ENCODE results near the gene ADAMTS9. TPM values are rescaled to one million over a fixed set of nuclear protein-coding genes. Genes with fewer than 3 reads are reported as not detected.

The ADAMTS9 gene
- total and polyA plus RNA-seq, 2 of the 13 experiments (the other 11 are each of a cell fraction or from before 2014, with no cell fraction given), result 0.02 to 0.09 TPM

DNA sequence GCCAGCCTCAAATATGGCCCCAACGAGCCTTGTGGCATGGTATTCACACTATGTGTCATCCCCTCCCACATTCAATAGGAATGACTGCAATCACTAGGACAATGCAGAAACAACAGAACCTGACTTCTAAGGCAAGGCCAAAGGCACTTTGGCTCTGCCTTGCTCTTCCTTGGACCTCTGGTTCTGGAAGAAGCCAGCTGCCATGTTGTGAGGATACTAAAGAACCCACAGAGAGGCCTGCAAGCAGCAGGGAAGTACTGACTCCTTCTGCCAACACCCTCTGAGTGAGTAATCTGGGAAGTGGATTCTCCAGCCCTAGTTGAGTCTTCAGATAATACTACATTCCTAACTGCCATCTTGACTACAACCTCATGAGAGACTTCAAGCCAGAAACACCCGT lies 64.7 kb downstream of the ADAMTS9 start:
- FAIRE-seq, result no peak
- peaks cover 10% of the 10 kb centered on the region for H3K4me1 ChIP-seq (ENCODE audit: insufficient read depth, low read length)

More for the DNA sequence above, 64.7 kb downstream of the ADAMTS9 start:
- intact Hi-C loops (cut with micrococcal nuclease; ENCODE audit: unreplicated experiment) (no loop called here), in situ Hi-C loops (cut with HindIII; ENCODE audit: extremely low pct_ligation_motif_present, low pct_unique_long_range_greater_than_20kb) (no loop called here)
- Histone ChIP-seq H3K4me2 (ENCODE audit: low read depth, low read length) (no peak overlapping the region), H3K79me2 (ENCODE audit: insufficient read depth, low read length) (no peaks in the 10 kb centered on the region), H4K20me1 (ENCODE audit: insufficient read depth, low read length) (no peaks in the 10 kb centered on the region), H3K9ac (ENCODE audit: insufficient read depth, low read depth, low read length) (no peak overlapping the region), H2AFZ (ENCODE audit: low read length) (no peak overlapping the region), H3K4me3 (replicated peaks in 1 of 3; ENCODE audit: insufficient read depth in 1 of 3, low read depth in 2 of 3, low read length in 3 of 3) (no peak overlapping the region), H3K9me3 (ENCODE audit: low read length) (no peaks in the 10 kb centered on the region), H3K27ac (ENCODE audit: extremely low read length, insufficient read depth, low read length) (no peak overlapping the region), H3K27me3 (ENCODE audit: control insufficient read depth in 1 of 2, insufficient read depth in 2 of 2, low read length in 2 of 2) (no peaks in the 10 kb centered on the region; a peak in 1 of 5 replicates), H3K36me3 (replicated peaks in 1 of 2; ENCODE audit: control insufficient read depth in 1 of 2, insufficient read depth in 2 of 2, low read length in 2 of 2) (no peaks in the 10 kb centered on the region)
- WGBS (ENCODE audit: low lambda C conversion rate), result 48% methylated on average over 2 of the region's 2 CpGs
- BruUV-seq (replicated peaks), result no TSS peak
- POLR2A ChIA-PET, result no interaction called here
- DNase-seq (ENCODE audit: low spot score), result no peak
- CTCF ChIA-PET (ENCODE audit: low intra/inter-chr PET ratio, low total read pairs), result no interaction called here
- TF ChIP-seq, protein P1, sequence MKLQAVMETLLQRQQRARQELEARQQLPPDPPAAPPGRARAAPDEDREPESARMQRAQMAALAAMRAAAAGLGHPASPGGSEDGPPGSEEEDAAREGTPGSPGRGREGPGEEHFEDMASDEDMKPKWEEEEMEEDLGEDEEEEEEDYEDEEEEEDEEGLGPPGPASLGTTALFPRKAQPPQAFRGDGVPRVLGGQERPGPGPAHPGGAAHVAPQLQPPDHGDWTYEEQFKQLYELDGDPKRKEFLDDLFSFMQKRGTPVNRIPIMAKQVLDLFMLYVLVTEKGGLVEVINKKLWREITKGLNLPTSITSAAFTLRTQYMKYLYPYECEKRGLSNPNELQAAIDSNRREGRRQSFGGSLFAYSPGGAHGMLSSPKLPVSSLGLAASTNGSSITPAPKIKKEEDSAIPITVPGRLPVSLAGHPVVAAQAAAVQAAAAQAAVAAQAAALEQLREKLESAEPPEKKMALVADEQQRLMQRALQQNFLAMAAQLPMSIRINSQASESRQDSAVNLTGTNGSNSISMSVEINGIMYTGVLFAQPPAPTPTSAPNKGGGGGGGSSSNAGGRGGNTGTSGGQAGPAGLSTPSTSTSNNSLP (IDR thresholded peaks at IDR 0.05; ENCODE audit: low read depth, low read length), result no peak
- TF ChIP-seq, protein P2, sequence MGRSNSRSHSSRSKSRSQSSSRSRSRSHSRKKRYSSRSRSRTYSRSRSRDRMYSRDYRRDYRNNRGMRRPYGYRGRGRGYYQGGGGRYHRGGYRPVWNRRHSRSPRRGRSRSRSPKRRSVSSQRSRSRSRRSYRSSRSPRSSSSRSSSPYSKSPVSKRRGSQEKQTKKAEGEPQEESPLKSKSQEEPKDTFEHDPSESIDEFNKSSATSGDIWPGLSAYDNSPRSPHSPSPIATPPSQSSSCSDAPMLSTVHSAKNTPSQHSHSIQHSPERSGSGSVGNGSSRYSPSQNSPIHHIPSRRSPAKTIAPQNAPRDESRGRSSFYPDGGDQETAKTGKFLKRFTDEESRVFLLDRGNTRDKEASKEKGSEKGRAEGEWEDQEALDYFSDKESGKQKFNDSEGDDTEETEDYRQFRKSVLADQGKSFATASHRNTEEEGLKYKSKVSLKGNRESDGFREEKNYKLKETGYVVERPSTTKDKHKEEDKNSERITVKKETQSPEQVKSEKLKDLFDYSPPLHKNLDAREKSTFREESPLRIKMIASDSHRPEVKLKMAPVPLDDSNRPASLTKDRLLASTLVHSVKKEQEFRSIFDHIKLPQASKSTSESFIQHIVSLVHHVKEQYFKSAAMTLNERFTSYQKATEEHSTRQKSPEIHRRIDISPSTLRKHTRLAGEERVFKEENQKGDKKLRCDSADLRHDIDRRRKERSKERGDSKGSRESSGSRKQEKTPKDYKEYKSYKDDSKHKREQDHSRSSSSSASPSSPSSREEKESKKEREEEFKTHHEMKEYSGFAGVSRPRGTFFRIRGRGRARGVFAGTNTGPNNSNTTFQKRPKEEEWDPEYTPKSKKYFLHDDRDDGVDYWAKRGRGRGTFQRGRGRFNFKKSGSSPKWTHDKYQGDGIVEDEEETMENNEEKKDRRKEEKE (IDR thresholded peaks at IDR 0.05), result no peak
- TF ChIP-seq ZNF652 (CRISPR knock-in tag; IDR thresholded peaks at IDR 0.05; ENCODE audit: borderline replicate concordance, low read depth) (no peak), HDAC6 (IDR thresholded peaks at IDR 0.05; ENCODE audit: low read depth, low read length) (no peak), SALL2 (CRISPR knock-in tag; IDR thresholded peaks at IDR 0.05) (no peak), HMGA1 (CRISPR knock-in tag; conservative IDR thresholded peaks at IDR 0.05) (no peak), NFRKB (IDR thresholded peaks at IDR 0.05) (no peak), ZNF101 (CRISPR knock-in tag; IDR thresholded peaks at IDR 0.05; ENCODE audit: borderline replicate concordance, low read depth) (no peak), ARNTL (CRISPR knock-in tag; IDR thresholded peaks at IDR 0.05) (no peak), ZNF160 (CRISPR knock-in tag; IDR thresholded peaks at IDR 0.05) (no peak), NONO (IDR thresholded peaks at IDR 0.05) (no peak), NONO (CRISPR knock-in tag; conservative IDR thresholded peaks at IDR 0.05) (no peak), CHCHD3 (CRISPR knock-in tag; IDR thresholded peaks at IDR 0.05) (no peak), ZNF747 (CRISPR knock-in tag; IDR thresholded peaks at IDR 0.05; ENCODE audit: borderline replicate concordance) (no peak), ZFY (CRISPR knock-in tag; IDR thresholded peaks at IDR 0.05) (no peak), GATA4 (IDR thresholded peaks at IDR 0.05; ENCODE audit: borderline replicate concordance, low read depth) (no peak)
- TF ChIP-seq, protein P3, sequence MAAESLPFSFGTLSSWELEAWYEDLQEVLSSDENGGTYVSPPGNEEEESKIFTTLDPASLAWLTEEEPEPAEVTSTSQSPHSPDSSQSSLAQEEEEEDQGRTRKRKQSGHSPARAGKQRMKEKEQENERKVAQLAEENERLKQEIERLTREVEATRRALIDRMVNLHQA (CRISPR knock-in tag; IDR thresholded peaks at IDR 0.05), result no peak
- TF ChIP-seq, protein P4, sequence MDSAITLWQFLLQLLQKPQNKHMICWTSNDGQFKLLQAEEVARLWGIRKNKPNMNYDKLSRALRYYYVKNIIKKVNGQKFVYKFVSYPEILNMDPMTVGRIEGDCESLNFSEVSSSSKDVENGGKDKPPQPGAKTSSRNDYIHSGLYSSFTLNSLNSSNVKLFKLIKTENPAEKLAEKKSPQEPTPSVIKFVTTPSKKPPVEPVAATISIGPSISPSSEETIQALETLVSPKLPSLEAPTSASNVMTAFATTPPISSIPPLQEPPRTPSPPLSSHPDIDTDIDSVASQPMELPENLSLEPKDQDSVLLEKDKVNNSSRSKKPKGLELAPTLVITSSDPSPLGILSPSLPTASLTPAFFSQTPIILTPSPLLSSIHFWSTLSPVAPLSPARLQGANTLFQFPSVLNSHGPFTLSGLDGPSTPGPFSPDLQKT (CRISPR knock-in tag; IDR thresholded peaks at IDR 0.05; ENCODE audit: borderline replicate concordance), result no peak
- TF ChIP-seq, protein P5, sequence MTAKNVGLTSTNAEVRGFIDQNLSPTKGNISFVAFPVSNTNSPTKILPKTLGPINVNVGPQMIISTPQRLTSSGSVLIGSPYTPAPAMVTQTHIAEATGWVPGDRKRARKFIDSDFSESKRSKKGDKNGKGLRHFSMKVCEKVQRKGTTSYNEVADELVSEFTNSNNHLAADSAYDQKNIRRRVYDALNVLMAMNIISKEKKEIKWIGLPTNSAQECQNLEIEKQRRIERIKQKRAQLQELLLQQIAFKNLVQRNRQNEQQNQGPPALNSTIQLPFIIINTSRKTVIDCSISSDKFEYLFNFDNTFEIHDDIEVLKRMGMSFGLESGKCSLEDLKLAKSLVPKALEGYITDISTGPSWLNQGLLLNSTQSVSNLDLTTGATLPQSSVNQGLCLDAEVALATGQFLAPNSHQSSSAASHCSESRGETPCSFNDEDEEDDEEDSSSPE (CRISPR knock-in tag; IDR thresholded peaks at IDR 0.05), result no peak
- no peak for ATAC-seq
